ENCODE measurements around the gene GRID1.

- TF ChIP-seq EZH2 (IDR thresholded peaks at IDR 0.05; ENCODE audit: insufficient read depth, poor library complexity, severe bottlenecking) (no peak), EZH2phosphoT487 (IDR thresholded peaks at IDR 0.05; ENCODE audit: insufficient read depth, low read depth) (no peak)
These were observed 317.6 kb downstream of the GRID1 start for GRCh38 chr10:86048973-86049372.
